ENCODE data around the gene C22orf15. TPM values are rescaled to one million over a fixed set of nuclear protein-coding genes. Genes with fewer than 3 reads are reported as not detected.

Gene C22orf15
- total and polyA plus RNA-seq, 10 donors = 0.29 to 1.4 (median 0.73) TPM; not detected in 3

- intact Hi-C loops (cut with DNase I; ENCODE audit: low total_unique reads) = no loop called here
- Histone ChIP-seq H3K36me3 (peaks cover 0 to 19% (median 0%) of the 10 kb centered on the region in 6 donors), H3K9me3 (no peaks in the 10 kb centered on the region), H3K27me3 (replicated peaks in 1 of 7) (no peaks in the 10 kb centered on the region), H3K27ac (peak overlapping the region in 5 of 8 donors; percentile 39 to 71 (median 66)), H3K4me1 (peaks cover 38 to 80% (median 55%) of the 10 kb centered on the region in 6 donors), H3K4me3 (peak overlapping the region in 5 of 8 donors; percentile 29 to 61 (median 34))
- WGBS, 5 donors = 55 to 64% (median 58%) methylated on average over 7 of the region's 7 CpGs
- no peak for TF ChIP-seq CTCF (IDR thresholded peaks at IDR 0.05 in 8 of 11, conservative IDR thresholded peaks at IDR 0.05 in 3 of 11)
- no peak for TF ChIP-seq POLR2A (IDR thresholded peaks at IDR 0.05)
- TF ChIP-seq POLR2AphosphoS5 (IDR thresholded peaks at IDR 0.05) = no peak
- no peak for DNase-seq
These were observed 1.2 kb downstream of the C22orf15 start for GRCh38 chr22:23763954-23764353.

GRCh38 chr22:23764899-23765881, 2.4 kb downstream of the C22orf15 start:
- whole genome bisulfite sequencing, 5 donors = 87 to 93% (median 92%) methylated on average over 5 to 9 of the region's 9 CpGs
- H3K4me3 ChIP-seq = no peak overlapping the region
- H3K4me1 ChIP-seq = peaks cover 38 to 92% (median 66%) of the 10 kb centered on the region in 6 donors
- intact Hi-C loops (cut with DNase I; ENCODE audit: low total_unique reads) = no loop called here
- no peaks in the 10 kb centered on the region for H3K9me3 ChIP-seq
- H3K36me3 ChIP-seq = peaks cover 0 to 19% (median 0%) of the 10 kb centered on the region in 6 donors
- no peak for DNase-seq
- H3K27ac ChIP-seq = peak overlapping the region in 1 of 8 donors; percentile 55
- no peaks in the 10 kb centered on the region for H3K27me3 ChIP-seq (replicated peaks in 1 of 7)
- no peak for TF ChIP-seq CTCF (IDR thresholded peaks at IDR 0.05 in 8 of 11, conservative IDR thresholded peaks at IDR 0.05 in 3 of 11)
- TF ChIP-seq POLR2AphosphoS5 (IDR thresholded peaks at IDR 0.05) = no peak
- TF ChIP-seq POLR2A (IDR thresholded peaks at IDR 0.05) = no peak

- peaks cover 45 to 99% (median 86%) of the 10 kb centered on the region in 6 donors for H3K4me1 ChIP-seq
- 6 to 14% (median 6%) methylated on average over 4 to 27 of the region's 27 CpGs for WGBS, 5 donors
- TF ChIP-seq CTCF (IDR thresholded peaks at IDR 0.05 in 8 of 11, conservative IDR thresholded peaks at IDR 0.05 in 3 of 11) (no peak), POLR2AphosphoS5 (IDR thresholded peaks at IDR 0.05) (no peak), POLR2A (IDR thresholded peaks at IDR 0.05) (no peak)
- DNase-seq = no peak
- peak overlapping the region; percentile 80 to 92 (median 84) for H3K27ac ChIP-seq
- H3K27me3 ChIP-seq (replicated peaks in 1 of 7) = peaks cover 0 to 2% (median 0%) of the 10 kb centered on the region in 7 donors
- intact Hi-C loops (cut with DNase I; ENCODE audit: low total_unique reads) = no loop called here
- H3K36me3 ChIP-seq = peaks cover 0 to 19% (median 0%) of the 10 kb centered on the region in 6 donors
- H3K9me3 ChIP-seq = no peaks in the 10 kb centered on the region
- peak overlapping the region; percentile 49 to 91 (median 74) for H3K4me3 ChIP-seq
These were observed 4.5 kb downstream of the C22orf15 start for GRCh38 chr22:23767303-23767672.
